Liver (tissue), 9 donors: ENCODE results near the gene SLK. TPM values are rescaled to one million over a fixed set of nuclear protein-coding genes. Genes with fewer than 3 reads are reported as not detected.

ENCODE experiments used
- DNase-seq: peaks from one replicate; pipeline ENCODE4 v3.0.0-alpha.2; 2017; ENCODE audit warnings: low spot score
- H3K27ac ChIP-seq, 2 donors: one replicate each; pipeline ENCODE4 v1.7.0; 2013; ENCODE audit warnings: inconsistent platforms in 2 of 2, low read length in 2 of 2, control low read depth in 1 of 2, low read depth in 1 of 2, mild to moderate bottlenecking in 1 of 2
- H3K27me3 ChIP-seq, 4 donors: one replicate each; pipeline versions ENCODE4 v1.6.1 to v1.7.0; 2013; ENCODE audit warnings: low read length in 3 of 4, inconsistent platforms in 1 of 4, mild to moderate bottlenecking in 1 of 4, moderate library complexity in 1 of 4; ENCODE audit not compliant: control insufficient read depth in 4 of 4, insufficient read depth in 4 of 4
- H3K36me3 ChIP-seq, 4 donors: one replicate each; pipeline versions ENCODE4 v1.6.1 to v1.7.0; 2013; ENCODE audit warnings: low read length in 3 of 4, mild to moderate bottlenecking in 3 of 4, low read depth in 1 of 4, moderate library complexity in 1 of 4; ENCODE audit not compliant: control insufficient read depth in 4 of 4, insufficient read depth in 3 of 4
- H3K4me1 ChIP-seq, 4 donors: one replicate each; pipeline versions ENCODE4 v1.6.1 to v1.7.0; 2013; ENCODE audit warnings: low read length in 3 of 4, mild to moderate bottlenecking in 3 of 4, moderate library complexity in 1 of 4; ENCODE audit not compliant: control insufficient read depth in 4 of 4, insufficient read depth in 4 of 4
- H3K4me3 ChIP-seq, 3 donors: one replicate each; pipeline versions ENCODE4 v1.6.1 to v1.7.0; 2013; ENCODE audit warnings: low read length in 3 of 3, control low read depth in 1 of 3, low read depth in 1 of 3, mild to moderate bottlenecking in 1 of 3
- H3K9ac ChIP-seq, 2 donors: one replicate each; pipeline ENCODE4 v1.7.0; 2013; ENCODE audit warnings: low read length in 2 of 2, mild to moderate bottlenecking in 2 of 2, moderate library complexity in 2 of 2, control low read depth in 1 of 2, low read depth in 1 of 2
- H3K9me3 ChIP-seq, 4 donors: one replicate each; pipeline versions ENCODE4 v1.6.1 to v1.7.0; 2013; ENCODE audit warnings: low read length in 3 of 4; ENCODE audit not compliant: control insufficient read depth in 4 of 4
- EGR1 ChIP-seq, 2 donors: IDR thresholded peaks; 2 replicates each; pipeline ENCODE4 v1.6.1; 2016 to 2018; ENCODE audit warnings: antibody characterized with exemption in 2 of 2, low read depth in 2 of 2
- FOXA1 ChIP-seq: IDR thresholded peaks from 2 replicates; pipeline ENCODE4 v1.6.1; 2016; ENCODE audit warnings: antibody characterized with exemption
- FOXA2 ChIP-seq: IDR thresholded peaks from 2 replicates; pipeline ENCODE4 v1.6.1; 2016; ENCODE audit warnings: antibody characterized with exemption
- GABPA ChIP-seq, 2 donors: IDR thresholded peaks in 1 of 2; conservative IDR thresholded peaks in 1 of 2; 2 replicates each; pipeline ENCODE4 v1.6.1; 2016; ENCODE audit warnings: antibody characterized with exemption in 2 of 2, mild to moderate bottlenecking in 1 of 2, moderate library complexity in 1 of 2
- HNF4A ChIP-seq, 2 donors: conservative IDR thresholded peaks; 2 replicates each; pipeline ENCODE4 v1.6.1; 2016; ENCODE audit warnings: antibody characterized with exemption in 2 of 2, mild to moderate bottlenecking in 2 of 2
- HNF4G ChIP-seq: IDR thresholded peaks from 2 replicates; pipeline ENCODE4 v1.6.1; 2016; ENCODE audit warnings: antibody characterized with exemption
- JUND ChIP-seq, 2 donors: IDR thresholded peaks; 2 replicates each; pipeline ENCODE4 v1.6.1; 2016; ENCODE audit warnings: antibody characterized with exemption in 2 of 2
- NR2F2 ChIP-seq: IDR thresholded peaks from 2 replicates; pipeline ENCODE4 v1.6.1; 2016; ENCODE audit warnings: antibody characterized with exemption
- RAD21 ChIP-seq, 2 donors: IDR thresholded peaks; 2 replicates each; pipeline ENCODE4 v1.6.1; 2016; ENCODE audit warnings: antibody characterized with exemption in 2 of 2, mild to moderate bottlenecking in 2 of 2
- RXRA ChIP-seq, 2 donors: IDR thresholded peaks; 2 replicates each; pipeline ENCODE4 v1.6.1; 2017 to 2018; ENCODE audit warnings: antibody characterized with exemption in 2 of 2, mild to moderate bottlenecking in 1 of 2
- SP1 ChIP-seq: IDR thresholded peaks from 2 replicates; pipeline ENCODE4 v1.6.1; 2018; ENCODE audit warnings: antibody characterized with exemption, mild to moderate bottlenecking
- TAF1 ChIP-seq: conservative IDR thresholded peaks from 2 replicates; pipeline ENCODE4 v1.6.1; 2016; ENCODE audit warnings: antibody characterized with exemption, mild to moderate bottlenecking
- YY1 ChIP-seq: IDR thresholded peaks from 2 replicates; pipeline ENCODE4 v1.6.1; 2016; ENCODE audit warnings: antibody characterized with exemption, mild to moderate bottlenecking
- ZBTB33 ChIP-seq: IDR thresholded peaks from 2 replicates; pipeline ENCODE4 v1.6.1; 2016; ENCODE audit warnings: antibody characterized with exemption
- WGBS: extraction: QIAGEN DNeasy Blood & Tissue Kit; methylation state at CpG from one replicate; pipeline ENCODE4 v1.1.7; 2013; 5-methylcytosine and 5-hydroxymethylcytosine counted together
- polyA plus RNA-seq, 2 donors: library from polyadenylated mRNA; stranded (reverse) in 1 of 2; unstranded in 1 of 2; fragments of 200-250 nt in 1 of 2; fragments of >200 nt in 1 of 2; fragmentation: Nextera tagmentation in 1 of 2; extraction: Ambion mirVana in 1 of 2; gene quantifications; one replicate each; pipeline versions ENCODE4 v1.2.1 to v1.2.3, GENCODE V29; 2013 to 2015
- total RNA-seq, 2 donors: library from RNA; depleted of rRNA; stranded (reverse); fragments of >200 nt; gene quantifications; one replicate each; pipeline ENCODE4 v1.2.3, GENCODE V29; 2014
- TF ChIP-seq, protein P1 (sequence below): IDR thresholded peaks from 2 replicates; pipeline ENCODE4 v1.6.1; 2016; ENCODE audit warnings: antibody characterized with exemption
- TF ChIP-seq, protein P2 (sequence below): IDR thresholded peaks from 2 replicates; pipeline ENCODE4 v1.6.1; 2016; ENCODE audit warnings: antibody characterized with exemption, mild to moderate bottlenecking
- TF ChIP-seq, protein P3 (sequence below): fragments of 150-350 bp; IDR thresholded peaks from 2 replicates; pipeline ENCODE4 v1.5.1; 2017; ENCODE audit warnings: improper control_type of control experiment, low read depth, low read length; ENCODE audit not compliant: missing input control
- donor health status: healthy.
- donor health status: healthy.
- donor health status: healthy.
- donor health status: healthy.
- donor health status: healthy.

The SLK gene
- total and polyA plus RNA-seq, 4 donors: 3.9 to 20.3 (median 12.4) TPM

DNA sequence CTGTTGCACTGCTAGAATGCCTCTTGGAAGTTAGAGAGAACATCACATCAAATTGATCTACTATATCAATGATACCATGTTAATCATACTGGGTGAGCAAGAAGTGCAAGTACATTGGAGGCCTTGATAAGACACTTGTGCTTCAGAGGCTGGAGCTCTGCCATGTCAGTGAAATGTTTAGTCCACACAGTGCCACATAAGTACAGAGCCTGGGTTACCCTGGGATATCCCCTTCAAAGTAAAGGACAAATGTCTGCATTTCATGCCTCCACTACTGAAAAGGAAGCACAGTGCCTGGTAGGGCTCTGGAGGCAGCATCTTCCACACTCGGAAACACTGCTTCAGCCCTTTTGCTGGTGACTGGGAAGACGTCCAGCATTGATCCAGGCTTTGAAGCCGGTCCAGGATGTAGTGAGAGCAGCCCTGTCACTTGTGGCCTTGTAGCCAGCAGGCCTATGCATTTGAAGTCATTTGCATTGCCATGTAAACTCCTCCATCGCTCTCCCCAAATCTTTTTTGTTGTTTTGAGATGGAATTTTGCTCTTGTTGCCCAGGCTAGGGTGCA is 33.3 kb upstream of the SLK start:
- H3K27ac ChIP-seq: no peak overlapping the region
- H3K9ac ChIP-seq: no peak overlapping the region
- H3K4me1 ChIP-seq: no peaks in the 10 kb centered on the region
- no peak for DNase-seq
- no peaks in the 10 kb centered on the region for H3K36me3 ChIP-seq
- WGBS: 40% methylated on average over 4 of the region's 4 CpGs
- no peak for TF ChIP-seq FOXA2
- no peak for TF ChIP-seq JUND (IDR thresholded peaks at IDR 0.05)
- H3K27me3 ChIP-seq: no peaks in the 10 kb centered on the region
- H3K4me3 ChIP-seq: no peak overlapping the region
- no peaks in the 10 kb centered on the region for H3K9me3 ChIP-seq

DNA sequence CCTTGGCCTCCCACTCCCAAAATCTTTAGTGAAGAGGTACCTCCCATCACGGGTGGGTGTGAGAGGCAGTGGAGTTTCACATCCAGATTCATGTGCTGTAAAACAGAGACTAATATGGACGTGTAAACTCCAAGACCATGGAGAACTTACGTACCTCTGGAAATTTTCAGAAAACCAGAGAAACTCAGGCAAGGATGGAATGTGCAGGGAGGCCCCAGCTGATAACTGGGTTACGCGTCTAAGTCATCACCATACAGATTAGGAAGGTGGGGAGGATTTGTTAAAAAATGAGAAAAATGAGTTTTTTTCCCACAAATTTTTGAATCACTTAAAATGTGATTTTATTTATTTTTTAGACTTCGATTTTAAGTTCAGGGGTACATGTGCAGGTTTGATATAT is 32.6 kb upstream of the SLK start:
- Histone ChIP-seq H3K36me3 (no peaks in the 10 kb centered on the region), H3K9me3 (no peaks in the 10 kb centered on the region), H3K9ac (no peak overlapping the region), H3K27ac (no peak overlapping the region), H3K4me1 (no peaks in the 10 kb centered on the region), H3K4me3 (no peak overlapping the region), H3K27me3 (no peaks in the 10 kb centered on the region)
- 92% methylated on average over 6 of the region's 6 CpGs for WGBS
- TF ChIP-seq, protein P1, sequence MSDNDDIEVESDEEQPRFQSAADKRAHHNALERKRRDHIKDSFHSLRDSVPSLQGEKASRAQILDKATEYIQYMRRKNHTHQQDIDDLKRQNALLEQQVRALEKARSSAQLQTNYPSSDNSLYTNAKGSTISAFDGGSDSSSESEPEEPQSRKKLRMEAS: no peak
- TF ChIP-seq FOXA2 (no peak), TAF1 (no peak), HNF4G (no peak), YY1 (no peak), GABPA (IDR thresholded peaks at IDR 0.05 in 1 of 2, conservative IDR thresholded peaks at IDR 0.05 in 1 of 2) (no peak), RXRA (IDR thresholded peaks at IDR 0.05) (no peak), ZBTB33 (no peak)
- TF ChIP-seq, protein P2, sequence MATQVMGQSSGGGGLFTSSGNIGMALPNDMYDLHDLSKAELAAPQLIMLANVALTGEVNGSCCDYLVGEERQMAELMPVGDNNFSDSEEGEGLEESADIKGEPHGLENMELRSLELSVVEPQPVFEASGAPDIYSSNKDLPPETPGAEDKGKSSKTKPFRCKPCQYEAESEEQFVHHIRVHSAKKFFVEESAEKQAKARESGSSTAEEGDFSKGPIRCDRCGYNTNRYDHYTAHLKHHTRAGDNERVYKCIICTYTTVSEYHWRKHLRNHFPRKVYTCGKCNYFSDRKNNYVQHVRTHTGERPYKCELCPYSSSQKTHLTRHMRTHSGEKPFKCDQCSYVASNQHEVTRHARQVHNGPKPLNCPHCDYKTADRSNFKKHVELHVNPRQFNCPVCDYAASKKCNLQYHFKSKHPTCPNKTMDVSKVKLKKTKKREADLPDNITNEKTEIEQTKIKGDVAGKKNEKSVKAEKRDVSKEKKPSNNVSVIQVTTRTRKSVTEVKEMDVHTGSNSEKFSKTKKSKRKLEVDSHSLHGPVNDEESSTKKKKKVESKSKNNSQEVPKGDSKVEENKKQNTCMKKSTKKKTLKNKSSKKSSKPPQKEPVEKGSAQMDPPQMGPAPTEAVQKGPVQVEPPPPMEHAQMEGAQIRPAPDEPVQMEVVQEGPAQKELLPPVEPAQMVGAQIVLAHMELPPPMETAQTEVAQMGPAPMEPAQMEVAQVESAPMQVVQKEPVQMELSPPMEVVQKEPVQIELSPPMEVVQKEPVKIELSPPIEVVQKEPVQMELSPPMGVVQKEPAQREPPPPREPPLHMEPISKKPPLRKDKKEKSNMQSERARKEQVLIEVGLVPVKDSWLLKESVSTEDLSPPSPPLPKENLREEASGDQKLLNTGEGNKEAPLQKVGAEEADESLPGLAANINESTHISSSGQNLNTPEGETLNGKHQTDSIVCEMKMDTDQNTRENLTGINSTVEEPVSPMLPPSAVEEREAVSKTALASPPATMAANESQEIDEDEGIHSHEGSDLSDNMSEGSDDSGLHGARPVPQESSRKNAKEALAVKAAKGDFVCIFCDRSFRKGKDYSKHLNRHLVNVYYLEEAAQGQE: no peak
- DNase-seq: no peak

- H3K27me3 ChIP-seq: no peaks in the 10 kb centered on the region
- no peaks in the 10 kb centered on the region for H3K9me3 ChIP-seq
- DNase-seq: no peak
- no peak overlapping the region for H3K27ac ChIP-seq
- WGBS: 89% methylated on average over 6 of the region's 6 CpGs
- H3K9ac ChIP-seq: no peak overlapping the region
- H3K4me1 ChIP-seq: no peaks in the 10 kb centered on the region
- H3K36me3 ChIP-seq: no peaks in the 10 kb centered on the region
- H3K4me3 ChIP-seq: no peak overlapping the region
- TF ChIP-seq SP1: no peak
- TF ChIP-seq, protein P1: no peak
- TF ChIP-seq YY1: no peak
- no peak for TF ChIP-seq NR2F2
- TF ChIP-seq RXRA (IDR thresholded peaks at IDR 0.05): no peak
- no peak for TF ChIP-seq GABPA (IDR thresholded peaks at IDR 0.05 in 1 of 2, conservative IDR thresholded peaks at IDR 0.05 in 1 of 2)
- no peak for TF ChIP-seq HNF4A (conservative IDR thresholded peaks at IDR 0.05)
- TF ChIP-seq FOXA1: no peak
- no peak for TF ChIP-seq EGR1 (IDR thresholded peaks at IDR 0.05; ENCODE audit: low read depth in 2 of 2)
- TF ChIP-seq, protein P3, sequence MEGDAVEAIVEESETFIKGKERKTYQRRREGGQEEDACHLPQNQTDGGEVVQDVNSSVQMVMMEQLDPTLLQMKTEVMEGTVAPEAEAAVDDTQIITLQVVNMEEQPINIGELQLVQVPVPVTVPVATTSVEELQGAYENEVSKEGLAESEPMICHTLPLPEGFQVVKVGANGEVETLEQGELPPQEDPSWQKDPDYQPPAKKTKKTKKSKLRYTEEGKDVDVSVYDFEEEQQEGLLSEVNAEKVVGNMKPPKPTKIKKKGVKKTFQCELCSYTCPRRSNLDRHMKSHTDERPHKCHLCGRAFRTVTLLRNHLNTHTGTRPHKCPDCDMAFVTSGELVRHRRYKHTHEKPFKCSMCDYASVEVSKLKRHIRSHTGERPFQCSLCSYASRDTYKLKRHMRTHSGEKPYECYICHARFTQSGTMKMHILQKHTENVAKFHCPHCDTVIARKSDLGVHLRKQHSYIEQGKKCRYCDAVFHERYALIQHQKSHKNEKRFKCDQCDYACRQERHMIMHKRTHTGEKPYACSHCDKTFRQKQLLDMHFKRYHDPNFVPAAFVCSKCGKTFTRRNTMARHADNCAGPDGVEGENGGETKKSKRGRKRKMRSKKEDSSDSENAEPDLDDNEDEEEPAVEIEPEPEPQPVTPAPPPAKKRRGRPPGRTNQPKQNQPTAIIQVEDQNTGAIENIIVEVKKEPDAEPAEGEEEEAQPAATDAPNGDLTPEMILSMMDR: no peak
- TF ChIP-seq, protein P2: no peak
- no peak for TF ChIP-seq RAD21 (IDR thresholded peaks at IDR 0.05)
- TF ChIP-seq TAF1: no peak
Observed at GRCh38 chr10:103936022-103936421, 30.9 kb upstream of the SLK start.
